ENCODE measurements around the gene COMTD1.
A peak's percentile ranks its signal among the peaks of the same experiment; 100 is the strongest.

COMTD1 gene

GRCh38 chr10:75253281-75254220, 17.8 kb upstream of the COMTD1 start:
- H3K4me1 ChIP-seq (ENCODE audit: control insufficient read depth, insufficient read depth, low read length) = no peaks in the 10 kb centered on the region
- no peak overlapping the region for H3K4me3 ChIP-seq (ENCODE audit: low read depth, low read length)
- H3K27ac ChIP-seq (ENCODE audit: extremely low read depth, low read depth, low read length) = no peak overlapping the region
- H3K36me3 ChIP-seq (ENCODE audit: control insufficient read depth in 2 of 2, insufficient read depth in 1 of 2, low read length in 2 of 2) = no peaks in the 10 kb centered on the region
- TF ChIP-seq ZNF202 (tag by site-specific recombination; IDR thresholded peaks at IDR 0.05; ENCODE audit: borderline replicate concordance) (no peak), ZNF280D (tag by site-specific recombination; IDR thresholded peaks at IDR 0.05) (peak; percentile 45; the same call in 1 of the 2 replicates), ZSCAN5A (tag by site-specific recombination; IDR thresholded peaks at IDR 0.05) (no peak), ZNF660 (tag by site-specific recombination; IDR thresholded peaks at IDR 0.05) (peak; percentile 46; the same call in 1 of the 2 replicates), ZNF146 (tag by site-specific recombination; IDR thresholded peaks at IDR 0.05) (peak; percentile 75), ZNF664 (tag by site-specific recombination; IDR thresholded peaks at IDR 0.05) (peak; percentile 71; the same call in 1 of the 2 replicates), ZNF518A (tag by site-specific recombination; conservative IDR thresholded peaks at IDR 0.05; ENCODE audit: low read depth) (peak; percentile 29; the same call in 1 of the 2 replicates), ZNF626 (tag by site-specific recombination; IDR thresholded peaks at IDR 0.05) (peak; percentile 74; the same call in 1 of the 2 replicates), ZNF18 (tag by site-specific recombination; IDR thresholded peaks at IDR 0.05) (no peak), ZNF530 (tag by site-specific recombination; IDR thresholded peaks at IDR 0.05; ENCODE audit: low read depth) (no peak), ZNF274 (IDR thresholded peaks at IDR 0.05; ENCODE audit: low read length) (no peak), ZNF274 (tag by site-specific recombination; IDR thresholded peaks at IDR 0.05; ENCODE audit: borderline replicate concordance) (0 out of 2 replicates have a peak, but pooled peaks have one; percentile 56), SETDB1 (IDR thresholded peaks at IDR 0.05; ENCODE audit: insufficient read length, low read length) (peak; percentile 84), ZSCAN30 (tag by site-specific recombination; IDR thresholded peaks at IDR 0.05) (peak; percentile 67; the same call in 1 of the 2 replicates), ZNF292 (tag by site-specific recombination; IDR thresholded peaks at IDR 0.05; ENCODE audit: borderline replicate concordance, low read depth) (no peak), ZNF529 (tag by site-specific recombination; IDR thresholded peaks at IDR 0.05; ENCODE audit: insufficient replicate concordance) (peak; percentile 55), ZNF704 (tag by site-specific recombination; IDR thresholded peaks at IDR 0.05) (no peak), ZNF510 (tag by site-specific recombination; IDR thresholded peaks at IDR 0.05; ENCODE audit: insufficient replicate concordance) (peak; percentile 53), ZNF112 (tag by site-specific recombination; IDR thresholded peaks at IDR 0.05) (no peak), ZBTB6 (tag by site-specific recombination; IDR thresholded peaks at IDR 0.05) (no peak)
- ChIA-PET POLR2A (interaction anchor here (0.7 kb wide), 1 partner anchor 1144 kb away, joined by 3 read pairs; no protein-coding TSS in a partner anchor), CTCF (interaction anchor here (0.6 kb wide), 1 partner anchor 176 kb away, joined by 3 read pairs; no protein-coding TSS in a partner anchor)
- H3K9me3 ChIP-seq (ENCODE audit: control insufficient read depth, insufficient read depth, low read depth, low read length) = no peaks in the 10 kb centered on the region

All from HEK293 (cell line).